Non-pigmented ciliary epithelial cell (primary cell): ENCODE results near the gene TUBGCP3.

Experiments
- DNase-seq: peaks from one replicate; pipeline ENCODE4 v3.0.0-alpha.2; 2010; ENCODE audit warnings: low read depth

Gene TUBGCP3

GRCh38 chr13:112453874-112454647 is 133.9 kb downstream of the TUBGCP3 start:
- no peak for DNase-seq

DNA sequence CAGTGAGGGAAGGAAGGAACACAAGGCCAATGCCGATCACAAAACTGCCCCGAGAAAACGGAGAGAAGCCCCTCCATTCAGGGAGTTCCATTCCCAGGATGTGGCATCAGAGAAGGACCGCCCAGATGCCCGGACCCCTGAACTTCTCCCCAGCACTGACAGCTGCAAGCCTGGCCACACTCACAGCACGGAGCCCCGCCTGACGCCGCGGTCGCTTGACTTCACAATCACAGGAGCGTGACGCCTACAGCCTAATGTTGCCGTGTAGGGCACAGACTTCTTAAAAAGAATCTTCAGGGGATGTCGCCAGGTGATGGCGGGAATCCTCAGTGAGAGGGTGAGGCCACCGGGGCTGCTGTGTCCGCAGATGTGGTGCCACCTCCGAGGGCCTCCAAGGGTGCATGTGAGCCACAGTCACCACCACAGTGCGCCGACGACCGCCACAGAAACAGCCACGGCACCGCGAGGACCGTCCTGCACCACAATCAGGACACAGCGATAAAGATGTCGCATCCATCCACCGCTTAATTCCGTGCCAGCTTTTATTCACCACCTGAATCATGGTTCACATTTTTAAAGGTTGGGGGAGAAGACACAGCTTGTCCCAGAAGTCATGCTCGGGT is 134.6 kb downstream of the TUBGCP3 start:
- DNase-seq = no peak

- no peak for DNase-seq
Observed at GRCh38 chr13:112452380-112453206, 135.4 kb downstream of the TUBGCP3 start.

DNA sequence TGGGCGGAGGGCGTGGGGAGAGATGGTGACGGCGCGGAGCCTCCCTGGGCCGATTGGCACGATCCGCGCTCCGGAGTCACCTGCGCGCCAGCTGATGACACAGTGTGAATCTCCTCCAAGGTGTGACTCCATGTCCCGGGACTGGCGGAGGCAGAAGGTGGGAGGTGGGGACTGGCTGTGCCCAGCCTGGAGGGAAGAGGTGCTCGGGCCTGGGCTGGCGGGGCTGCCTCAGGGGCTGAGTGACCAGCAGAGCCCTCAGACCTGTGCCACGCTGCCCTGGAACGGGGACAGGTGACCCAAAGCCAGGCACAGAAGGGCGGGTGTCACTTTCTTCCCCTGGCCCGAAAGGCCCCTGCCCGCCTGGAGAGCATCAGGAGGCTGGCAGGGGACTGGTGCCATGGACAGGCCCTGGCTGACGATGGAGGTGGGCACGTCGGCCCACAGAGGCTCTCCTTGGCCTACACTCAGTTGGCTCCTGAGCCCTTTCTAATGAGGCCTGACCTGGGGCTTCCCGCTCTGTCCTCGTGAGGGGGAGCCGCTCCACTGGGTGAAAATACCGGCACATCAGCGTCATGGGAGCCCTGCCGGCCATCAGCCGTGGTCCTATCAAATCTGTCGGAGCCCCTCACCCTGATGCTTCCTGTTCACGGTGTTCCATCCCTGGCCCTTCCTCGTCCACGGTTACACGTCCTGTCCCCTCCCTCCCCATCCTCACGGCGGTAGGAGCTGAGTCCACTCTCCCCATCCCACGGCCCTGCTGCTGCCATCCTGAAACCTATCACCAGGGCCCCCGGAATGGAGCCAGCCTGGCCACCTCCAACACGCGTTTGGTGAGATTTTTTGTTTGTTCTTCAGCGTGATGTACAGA is 136.2 kb downstream of the TUBGCP3 start:
- no peak for DNase-seq

DNA sequence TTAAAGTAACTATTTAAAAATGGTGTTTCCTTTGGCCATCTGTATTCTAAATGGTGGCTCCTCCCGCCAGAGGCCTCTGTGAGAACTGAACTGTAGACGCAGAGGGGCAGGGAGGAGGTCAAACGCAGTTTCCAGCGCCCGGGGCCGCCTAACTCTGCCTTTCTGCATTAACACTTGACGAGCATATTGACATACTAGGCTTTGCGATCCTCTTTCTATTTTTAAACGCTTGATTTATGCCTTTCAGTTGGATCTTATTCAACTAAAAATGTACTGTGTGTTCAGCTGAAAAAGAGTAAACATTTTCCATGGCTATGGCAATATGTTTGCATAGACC is 137.1 kb downstream of the TUBGCP3 start:
- no peak for DNase-seq

- DNase-seq = no peak
Observed at GRCh38 chr13:112450118-112450903, 137.6 kb downstream of the TUBGCP3 start.

- DNase-seq = no peak
Observed at GRCh38 chr13:112449545-112449930, 138.4 kb downstream of the TUBGCP3 start.

DNA sequence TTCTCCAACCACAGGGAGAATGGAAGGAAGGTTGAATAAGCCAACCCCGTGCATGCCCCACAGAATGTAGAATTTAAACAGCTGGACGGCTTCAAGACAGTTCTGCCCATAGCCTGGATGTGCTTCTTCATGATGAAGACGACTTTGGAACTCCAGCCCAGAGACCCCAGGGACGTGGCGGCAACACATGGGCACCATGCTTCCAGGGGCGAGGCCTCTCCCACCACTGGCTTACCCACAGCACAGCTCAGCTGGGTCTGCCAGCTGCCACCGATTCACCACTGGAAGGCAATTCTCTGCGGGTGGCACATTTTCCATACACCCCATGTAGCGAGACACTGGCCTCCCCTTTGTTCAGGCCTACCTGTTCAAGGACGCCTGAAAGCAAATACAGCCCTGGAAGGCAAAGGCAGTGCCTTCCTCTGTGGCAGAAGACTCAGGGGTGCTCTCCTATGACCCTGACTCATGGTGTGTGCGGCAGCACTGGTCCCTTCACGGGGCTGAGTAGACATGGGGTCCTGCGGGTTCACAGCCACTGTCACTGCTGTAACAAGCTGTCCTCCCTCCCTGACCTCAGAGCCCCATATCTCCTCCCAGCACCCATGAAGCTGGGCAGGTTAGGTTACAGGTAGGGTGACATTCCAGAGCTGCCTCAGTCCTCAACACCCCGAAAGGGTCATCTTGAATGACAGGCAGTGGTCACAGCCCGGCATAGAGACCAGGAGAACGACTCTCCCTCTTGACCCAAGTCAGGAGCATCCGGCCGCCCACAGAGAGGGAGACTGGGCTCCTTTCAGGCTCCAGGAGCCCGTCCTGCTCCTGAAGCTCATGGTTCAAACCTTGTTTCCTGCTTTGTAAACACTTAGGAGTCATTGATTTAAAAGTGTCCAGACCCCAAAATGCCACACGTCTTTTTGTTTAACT is 139.1 kb downstream of the TUBGCP3 start:
- no peak for DNase-seq

DNA sequence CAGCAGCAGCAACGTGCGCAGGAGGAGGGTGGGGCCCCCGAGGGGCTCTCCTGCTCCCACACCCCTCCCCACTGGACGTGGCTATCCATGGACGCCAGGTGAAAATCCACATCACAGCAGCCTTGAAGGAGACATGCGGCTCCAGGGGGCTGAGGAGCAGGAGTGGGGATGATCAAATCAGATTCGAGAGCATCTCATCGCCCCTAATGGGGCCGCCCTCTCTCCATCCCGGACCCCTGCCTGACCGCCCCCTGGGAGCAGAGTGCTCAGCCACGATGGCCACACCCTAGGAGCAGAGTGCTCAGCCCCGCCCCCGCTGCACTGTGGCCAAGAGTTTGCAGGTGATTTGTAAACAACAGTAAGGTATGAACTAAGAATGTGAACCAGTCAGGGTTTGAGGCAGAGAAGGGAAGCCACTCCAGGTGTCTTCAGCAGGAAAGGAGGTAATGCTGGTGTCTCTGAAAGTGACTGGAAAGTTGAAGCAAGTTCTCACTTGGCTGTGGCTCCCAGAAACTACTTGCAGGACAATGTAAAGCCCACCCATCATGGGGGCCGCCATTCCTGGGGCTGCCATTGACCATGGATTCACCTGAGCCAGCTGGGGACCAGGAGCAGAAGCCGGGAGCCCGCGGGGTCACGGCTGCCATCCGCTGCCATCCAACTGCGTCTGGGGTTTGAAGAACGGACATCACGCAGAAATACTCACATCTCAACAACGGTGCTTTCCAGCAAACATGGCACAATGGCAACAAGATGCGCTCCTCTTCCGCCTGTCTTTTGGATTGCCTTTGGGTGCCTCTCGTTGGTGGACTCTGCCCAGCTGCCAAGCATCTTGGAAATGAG is 140.0 kb downstream of the TUBGCP3 start:
- no peak for DNase-seq

- no peak for DNase-seq
Observed at GRCh38 chr13:112447306-112447705, 140.6 kb downstream of the TUBGCP3 start.

GRCh38 chr13:112446867-112447266 is 141.1 kb downstream of the TUBGCP3 start:
- DNase-seq = no peak

DNA sequence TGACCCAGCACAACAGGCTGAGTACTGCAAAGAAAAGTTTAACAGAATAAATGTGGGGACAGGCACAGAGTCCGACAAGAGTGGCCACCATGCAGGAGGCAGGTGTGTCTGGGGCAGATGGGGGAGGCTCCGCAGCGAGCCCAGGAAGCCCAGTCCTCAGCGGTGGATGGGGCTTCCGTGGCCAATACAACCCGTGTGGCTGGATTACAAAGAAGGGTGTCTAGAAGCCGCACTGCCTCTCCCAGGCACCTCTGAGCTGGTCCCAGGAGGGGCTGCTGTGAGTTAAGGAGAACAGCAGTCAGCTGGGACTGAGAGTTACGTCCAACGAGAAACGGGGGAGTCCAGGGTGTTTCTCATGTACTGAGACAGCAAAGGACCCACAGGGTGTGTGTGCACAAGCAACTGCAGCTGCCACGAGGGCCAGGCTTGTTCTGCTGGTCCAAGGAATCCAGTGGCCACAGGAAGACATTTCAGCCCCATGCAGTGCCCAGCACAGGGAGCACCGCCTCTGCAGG is 141.5 kb downstream of the TUBGCP3 start:
- no peak for DNase-seq

GRCh38 chr13:112445411-112446271 is 142.3 kb downstream of the TUBGCP3 start:
- DNase-seq = no peak

GRCh38 chr13:112444416-112445399 is 143.2 kb downstream of the TUBGCP3 start:
- DNase-seq = no peak

DNA sequence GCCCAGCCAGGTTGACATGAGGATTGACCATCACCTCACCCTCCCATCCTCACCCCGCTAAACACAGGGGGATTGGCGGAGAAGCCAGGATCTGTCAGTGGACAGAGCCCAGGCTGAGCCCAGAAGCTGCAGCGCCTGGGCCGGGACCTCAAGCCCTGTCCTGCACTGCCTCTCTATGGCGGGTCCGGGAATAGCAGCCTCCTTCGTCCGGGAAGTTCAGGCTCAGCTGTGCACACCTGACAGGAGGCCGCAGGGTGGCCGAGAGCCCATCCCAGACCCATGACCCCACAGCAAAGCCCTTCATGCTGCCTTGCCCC is 144.0 kb downstream of the TUBGCP3 start:
- no peak for DNase-seq

DNA sequence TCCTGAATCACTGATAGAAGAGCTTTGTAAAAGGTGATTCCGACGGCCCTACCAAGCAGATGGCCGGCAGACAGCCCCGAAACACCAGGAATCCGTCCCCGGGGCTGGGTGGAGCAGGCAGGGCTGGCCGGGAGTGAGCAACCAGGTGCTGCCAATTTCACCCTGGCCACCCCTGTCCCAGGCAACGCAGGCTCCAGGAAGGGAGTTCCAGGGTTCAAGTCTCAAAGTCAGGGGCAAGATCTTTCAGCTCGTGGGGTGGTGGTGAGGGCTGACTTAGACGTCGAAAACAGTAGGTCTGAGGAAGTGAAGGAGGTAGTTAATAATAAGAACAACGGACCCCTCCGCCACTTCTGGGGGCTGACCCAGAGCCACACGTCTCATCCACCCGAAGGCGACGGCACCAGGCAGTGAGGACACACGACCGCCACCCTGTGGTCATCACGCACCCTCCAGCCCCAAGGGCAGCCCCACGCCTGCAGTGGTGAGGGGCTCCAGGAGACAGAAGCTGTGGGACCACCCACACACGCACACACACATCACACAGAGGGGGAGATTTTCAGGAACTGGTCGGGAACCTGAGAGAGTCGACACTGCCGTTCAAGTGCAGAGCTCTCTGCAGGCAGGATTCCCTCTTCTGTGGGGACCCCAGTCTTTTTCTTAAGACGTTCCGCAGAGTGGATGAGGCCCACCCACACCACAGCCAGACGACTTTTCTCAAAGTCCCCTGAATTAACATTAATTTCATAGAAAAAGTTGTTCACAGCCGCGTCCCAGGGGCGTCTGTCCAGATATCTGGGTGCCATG is 144.6 kb downstream of the TUBGCP3 start:
- no peak for DNase-seq
